Natural killer cell (primary cell): ENCODE data around the gene THSD8. TPM values are rescaled to one million over a fixed set of nuclear protein-coding genes. Genes with fewer than 3 reads are reported as not detected.

ENCODE experiments used
- ATAC-seq, 3 donors: fragments of 150-1000 bp in 2 of 3; fragments of 200-7000 bp in 1 of 3; cut with Tn5 transposase; 1 replicate in 1 of 3; 2 replicates in 2 of 3; pipeline ENCODE4 v1.10.0; 2021; ENCODE audit warnings: mild to moderate bottlenecking in 2 of 3, moderate library complexity in 2 of 3
- DNase-seq, 2 donors: peaks; one replicate each; pipeline versions ENCODE4 v3.0.0 to v3.0.0-alpha.2; 2013 to 2021; ENCODE audit warnings: mixed read lengths in 1 of 2
- H3K27ac ChIP-seq: one replicate; pipeline ENCODE4 v1.5.1; 2013; ENCODE audit warnings: mild to moderate bottlenecking, low read length
- H3K27me3 ChIP-seq: one replicate; pipeline ENCODE4 v1.6.1; 2013; ENCODE audit warnings: low read length; ENCODE audit not compliant: control insufficient read depth, insufficient read depth
- H3K36me3 ChIP-seq: one replicate; pipeline ENCODE4 v1.6.1; 2013; ENCODE audit warnings: low read length; ENCODE audit not compliant: control insufficient read depth, insufficient read depth
- H3K4me1 ChIP-seq: one replicate; pipeline ENCODE4 v1.6.1; 2013; ENCODE audit warnings: low read length; ENCODE audit not compliant: control insufficient read depth, insufficient read depth
- H3K4me3 ChIP-seq: one replicate; pipeline ENCODE4 v1.5.1; 2013; ENCODE audit warnings: low read length
- H3K9me3 ChIP-seq: one replicate; pipeline ENCODE4 v1.6.1; 2013; ENCODE audit warnings: low read length; ENCODE audit not compliant: control insufficient read depth, insufficient read depth
- H3K27ac Mint-ChIP-seq, 2 donors: one replicate each; pipeline ENCODE4 v1.8.0; 2022; ENCODE audit warnings: mild to moderate bottlenecking in 2 of 2, mixed read lengths in 2 of 2, moderate library complexity in 1 of 2
- H3K27me3 Mint-ChIP-seq, 2 donors: one replicate each; pipeline ENCODE4 v1.8.0; 2022; ENCODE audit warnings: low read depth in 2 of 2, mixed read lengths in 2 of 2
- H3K36me3 Mint-ChIP-seq: one replicate; pipeline ENCODE4 v1.8.0; 2022; ENCODE audit warnings: mixed read lengths
- H3K4me1 Mint-ChIP-seq, 2 donors: one replicate each; pipeline ENCODE4 v1.8.0; 2022; ENCODE audit warnings: mixed read lengths in 2 of 2
- H3K4me3 Mint-ChIP-seq: one replicate; pipeline ENCODE4 v1.8.0; 2022; ENCODE audit warnings: mild to moderate bottlenecking, moderate library complexity, mixed read lengths
- H3K9me3 Mint-ChIP-seq, 2 donors: one replicate each; pipeline ENCODE4 v1.8.0; 2022; ENCODE audit warnings: mixed read lengths in 2 of 2
- WGBS: methylation state at CpG from one replicate; pipeline ENCODE4 v1.1.7; 2013; ENCODE audit warnings: missing lambda C conversion rate; ENCODE audit not compliant: insufficient coverage; 5-methylcytosine and 5-hydroxymethylcytosine counted together
- intact Hi-C: fragments of 100-400 bp; cut with micrococcal nuclease; formaldehyde crosslinking; loops from one replicate; pipeline ENCODE4 v1.14.2; 2022
- total RNA-seq, 4 donors: library from RNA; stranded (reverse); fragments of 120-200 nt in 1 of 4; gene quantifications; one replicate each; pipeline versions ENCODE4 v1.2.3 to v1.2.4, GENCODE V29; 2013 to 2022
- TF ChIP-seq, protein P1 (sequence below): fragments of 200-600 bp; IDR thresholded peaks from one replicate; pipeline ENCODE4 v1.8.0; 2022; ENCODE audit warnings: antibody characterized with exemption

The THSD8 gene
- total RNA-seq, 3 donors from 2014 or later (not counting 1 experiment from before 2014, with no cell fraction given): 1.7 to 2.8 (median 2.2) TPM

GRCh38 chr19:12788042-12788681 is 13.7 kb upstream of the THSD8 start:
- H3K36me3 Mint-ChIP-seq: no peaks in the 10 kb centered on the region
- H3K27ac ChIP-seq: peak overlapping the region; percentile 93
- 87% methylated on average over 3 of the region's 4 CpGs for WGBS
- intact Hi-C loops: loop anchor here (5.0 to 10.0 kb wide), 2 partner anchors 257 to 314 kb away; partner anchors contain the start of gene LYL1
- H3K4me1 Mint-ChIP-seq: peaks cover 19 to 27% of the 10 kb centered on the region in 2 donors
- no peaks in the 10 kb centered on the region for H3K27me3 ChIP-seq
- DNase-seq (peak in 1 of 2 donors; percentile 22), ATAC-seq (no peak)
- H3K4me1 ChIP-seq: peaks cover 65% of the 10 kb centered on the region
- H3K4me3 Mint-ChIP-seq: no peak overlapping the region
- H3K36me3 ChIP-seq: no peaks in the 10 kb centered on the region
- H3K9me3 ChIP-seq: no peaks in the 10 kb centered on the region
- H3K4me3 ChIP-seq: no peak overlapping the region
- peak overlapping the region; percentile 97 to 99 for H3K27ac Mint-ChIP-seq
- H3K9me3 Mint-ChIP-seq: no peaks in the 10 kb centered on the region
- no peaks in the 10 kb centered on the region for H3K27me3 Mint-ChIP-seq
- TF ChIP-seq, protein P1, sequence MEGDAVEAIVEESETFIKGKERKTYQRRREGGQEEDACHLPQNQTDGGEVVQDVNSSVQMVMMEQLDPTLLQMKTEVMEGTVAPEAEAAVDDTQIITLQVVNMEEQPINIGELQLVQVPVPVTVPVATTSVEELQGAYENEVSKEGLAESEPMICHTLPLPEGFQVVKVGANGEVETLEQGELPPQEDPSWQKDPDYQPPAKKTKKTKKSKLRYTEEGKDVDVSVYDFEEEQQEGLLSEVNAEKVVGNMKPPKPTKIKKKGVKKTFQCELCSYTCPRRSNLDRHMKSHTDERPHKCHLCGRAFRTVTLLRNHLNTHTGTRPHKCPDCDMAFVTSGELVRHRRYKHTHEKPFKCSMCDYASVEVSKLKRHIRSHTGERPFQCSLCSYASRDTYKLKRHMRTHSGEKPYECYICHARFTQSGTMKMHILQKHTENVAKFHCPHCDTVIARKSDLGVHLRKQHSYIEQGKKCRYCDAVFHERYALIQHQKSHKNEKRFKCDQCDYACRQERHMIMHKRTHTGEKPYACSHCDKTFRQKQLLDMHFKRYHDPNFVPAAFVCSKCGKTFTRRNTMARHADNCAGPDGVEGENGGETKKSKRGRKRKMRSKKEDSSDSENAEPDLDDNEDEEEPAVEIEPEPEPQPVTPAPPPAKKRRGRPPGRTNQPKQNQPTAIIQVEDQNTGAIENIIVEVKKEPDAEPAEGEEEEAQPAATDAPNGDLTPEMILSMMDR: no peak

- Mint-ChIP-seq H3K27me3 (no peaks in the 10 kb centered on the region), H3K36me3 (no peaks in the 10 kb centered on the region), H3K4me1 (peaks cover 19 to 30% of the 10 kb centered on the region in 2 donors), H3K4me3 (peak overlapping the region; percentile 86), H3K27ac (peak overlapping the region; percentile 97 to 99), H3K9me3 (no peaks in the 10 kb centered on the region)
- DNase-seq (peak; percentile 51 to 84), ATAC-seq (no peak)
- Histone ChIP-seq H3K4me1 (peaks cover 59% of the 10 kb centered on the region), H3K27me3 (no peaks in the 10 kb centered on the region), H3K9me3 (no peaks in the 10 kb centered on the region), H3K27ac (peak overlapping the region; percentile 93), H3K36me3 (no peaks in the 10 kb centered on the region), H3K4me3 (peak overlapping the region; percentile 40)
- TF ChIP-seq, protein P1: no peak
- intact Hi-C loops: loop anchor here (5.0 to 10.0 kb wide), 2 partner anchors 256 to 314 kb away; partner anchors contain the start of gene LYL1
- 16% methylated on average over 11 of the region's 12 CpGs for WGBS
Observed at GRCh38 chr19:12788682-12789097, 13.2 kb upstream of the THSD8 start.

DNA sequence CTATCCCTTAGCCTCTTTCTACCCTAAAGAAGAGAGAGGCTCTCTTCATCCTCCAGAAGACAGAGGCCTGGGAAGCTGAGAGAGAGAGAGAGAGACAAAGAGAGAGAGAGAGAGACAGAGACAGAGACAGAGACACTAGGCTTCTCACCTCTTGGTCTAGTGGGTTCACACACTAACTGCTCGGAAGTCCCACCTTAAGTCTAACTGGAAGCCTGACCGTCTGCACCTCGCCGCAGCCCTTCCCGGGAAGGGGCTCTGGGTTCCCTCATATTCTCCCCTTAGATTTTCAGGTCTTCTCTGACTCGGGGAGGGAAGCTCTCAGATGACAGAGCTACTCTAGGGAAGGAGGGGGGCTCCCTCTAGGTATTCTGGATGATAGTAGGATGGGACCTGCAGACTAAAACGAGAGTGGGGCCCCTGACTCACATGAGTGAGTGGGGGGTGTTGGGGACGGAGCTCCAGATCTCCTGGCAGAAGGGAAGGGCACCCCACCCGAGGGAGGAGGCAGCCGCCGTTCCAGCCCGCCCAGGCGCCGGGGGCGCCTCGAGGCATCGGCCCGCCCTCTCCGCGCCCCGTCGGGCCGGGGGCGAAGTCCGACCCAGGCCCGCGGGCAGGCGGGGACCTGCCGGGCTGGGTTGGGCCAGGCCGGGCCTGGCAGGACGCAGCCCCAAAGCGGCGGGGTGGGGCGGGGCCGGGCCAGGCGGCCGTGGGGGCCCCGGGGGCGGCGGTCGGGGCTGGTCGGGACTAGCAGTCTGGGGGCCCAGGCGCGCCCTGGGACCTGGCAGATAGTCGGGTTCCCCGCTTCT is 12.6 kb upstream of the THSD8 start:
- H3K27me3 Mint-ChIP-seq: no peaks in the 10 kb centered on the region
- Histone ChIP-seq H3K36me3 (no peaks in the 10 kb centered on the region), H3K27me3 (no peaks in the 10 kb centered on the region), H3K4me3 (peak overlapping the region; percentile 40), H3K4me1 (peaks cover 57% of the 10 kb centered on the region), H3K27ac (peak overlapping the region; percentile 93), H3K9me3 (no peaks in the 10 kb centered on the region)
- ATAC-seq (no peak), DNase-seq (no peak)
- intact Hi-C loops: loop anchor here (5.0 to 10.0 kb wide), 2 partner anchors 256 to 313 kb away; partner anchors contain the start of gene LYL1
- H3K9me3 Mint-ChIP-seq: no peaks in the 10 kb centered on the region
- peak overlapping the region; percentile 96 for H3K4me3 Mint-ChIP-seq
- 2% methylated on average over 46 of the region's 46 CpGs for WGBS
- H3K27ac Mint-ChIP-seq: peak overlapping the region; percentile 97 to 99
- H3K4me1 Mint-ChIP-seq: peaks cover 25 to 35% of the 10 kb centered on the region in 2 donors
- no peaks in the 10 kb centered on the region for H3K36me3 Mint-ChIP-seq
- TF ChIP-seq, protein P1: no peak
